WI38 (cell line): ENCODE measurements around the gene BPIFB4.
"Not testable (repeated sequence)": the region's sequence is repeated elsewhere in the genome, so short reads cannot be mapped to it uniquely, and the experiment has no call there.

ENCODE experiments used
- H3K4me3 ChIP-seq: 2 replicates; pipeline ENCODE4 v1.5.1; 2011; ENCODE audit warnings: low read depth, mild to moderate bottlenecking, control low read depth, low read length
- CTCF ChIP-seq: IDR thresholded peaks from 2 replicates; pipeline ENCODE4 v1.5.1; 2012; ENCODE audit warnings: low read depth, mild to moderate bottlenecking, control low read depth, low read length

The BPIFB4 gene

DNA sequence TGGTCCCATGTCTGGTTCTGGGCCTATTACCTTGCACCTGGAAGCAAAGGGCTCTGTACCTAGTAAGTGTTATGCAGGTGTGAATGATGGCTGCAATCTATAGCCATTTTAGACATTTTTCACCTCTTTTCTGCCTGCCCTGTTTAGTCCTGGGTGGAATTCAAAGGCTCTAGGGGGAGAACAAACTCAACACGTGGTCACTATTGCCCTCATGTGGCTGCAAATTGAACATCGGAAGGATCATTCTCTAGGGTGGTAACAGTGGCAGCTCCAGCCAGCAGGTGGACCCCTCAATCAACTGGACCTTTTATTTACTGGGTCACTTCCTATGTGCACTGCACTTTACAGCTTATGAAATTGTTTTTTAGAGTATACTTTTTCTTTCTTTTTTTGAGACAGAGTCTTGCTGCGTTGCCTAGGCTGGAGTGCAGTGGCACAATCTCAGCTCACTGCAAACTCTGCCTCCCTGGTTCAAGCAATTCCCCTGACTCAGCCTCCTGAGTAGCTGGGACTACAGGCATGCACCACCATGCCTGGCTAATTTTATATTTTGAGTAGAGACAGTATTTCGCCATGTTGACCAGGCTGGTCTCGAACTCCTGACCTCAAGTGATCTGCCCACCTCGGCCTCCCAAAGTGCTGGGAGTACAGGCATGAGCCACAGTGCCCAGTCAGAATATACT is 16.6 kb downstream of the BPIFB4 start:
- peak; percentile 52 for TF ChIP-seq CTCF
- not testable (repeated sequence) for H3K4me3 ChIP-seq

DNA sequence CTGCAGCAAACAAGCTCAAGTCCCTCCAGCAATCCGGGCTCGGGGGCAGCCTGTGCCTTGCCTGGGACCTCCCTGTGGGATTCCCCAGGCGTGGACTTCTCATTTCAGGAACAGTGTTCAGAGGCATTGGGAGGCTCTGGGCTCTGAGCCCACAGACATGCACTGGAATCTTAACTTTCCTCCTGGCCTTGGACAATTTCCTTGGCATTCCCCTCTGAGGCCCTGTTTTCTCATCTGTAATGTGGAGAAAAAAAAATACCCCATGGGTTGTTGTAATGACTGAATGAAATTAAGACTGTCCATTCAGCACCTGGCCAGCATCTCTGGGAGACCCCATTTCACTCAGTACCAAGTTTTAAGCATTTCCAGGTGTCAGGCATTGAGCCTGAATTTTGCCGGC is 17.6 kb downstream of the BPIFB4 start:
- H3K4me3 ChIP-seq: no peak overlapping the region
- no peak for TF ChIP-seq CTCF

GRCh38 chr20:33099843-33100538 is 20.5 kb downstream of the BPIFB4 start:
- no peak for TF ChIP-seq CTCF
- H3K4me3 ChIP-seq: no peak overlapping the region

GRCh38 chr20:33103556-33103955 is 24.1 kb downstream of the BPIFB4 start:
- no peak overlapping the region for H3K4me3 ChIP-seq
- no peak for TF ChIP-seq CTCF

DNA sequence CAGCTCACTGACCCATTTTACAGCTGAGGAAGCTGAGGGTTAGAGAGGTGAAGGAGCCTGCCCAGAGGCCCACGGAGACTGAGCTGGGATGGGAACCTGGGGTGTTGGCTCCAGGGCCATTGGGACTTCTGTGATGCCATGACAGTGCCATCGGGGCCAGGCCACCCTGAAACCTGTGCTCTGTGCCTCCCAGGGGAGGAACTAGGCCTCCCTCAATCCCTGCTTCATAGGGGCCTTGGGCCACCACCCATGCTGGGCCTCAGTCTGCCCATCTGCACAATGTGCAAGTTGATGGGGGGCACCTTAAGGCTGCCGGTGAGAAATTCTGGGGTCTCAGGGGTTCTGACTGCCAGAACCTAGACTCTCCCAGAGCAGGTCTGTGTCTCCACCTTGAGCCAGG is 24.9 kb downstream of the BPIFB4 start:
- H3K4me3 ChIP-seq: no peak overlapping the region
- no peak for TF ChIP-seq CTCF

DNA sequence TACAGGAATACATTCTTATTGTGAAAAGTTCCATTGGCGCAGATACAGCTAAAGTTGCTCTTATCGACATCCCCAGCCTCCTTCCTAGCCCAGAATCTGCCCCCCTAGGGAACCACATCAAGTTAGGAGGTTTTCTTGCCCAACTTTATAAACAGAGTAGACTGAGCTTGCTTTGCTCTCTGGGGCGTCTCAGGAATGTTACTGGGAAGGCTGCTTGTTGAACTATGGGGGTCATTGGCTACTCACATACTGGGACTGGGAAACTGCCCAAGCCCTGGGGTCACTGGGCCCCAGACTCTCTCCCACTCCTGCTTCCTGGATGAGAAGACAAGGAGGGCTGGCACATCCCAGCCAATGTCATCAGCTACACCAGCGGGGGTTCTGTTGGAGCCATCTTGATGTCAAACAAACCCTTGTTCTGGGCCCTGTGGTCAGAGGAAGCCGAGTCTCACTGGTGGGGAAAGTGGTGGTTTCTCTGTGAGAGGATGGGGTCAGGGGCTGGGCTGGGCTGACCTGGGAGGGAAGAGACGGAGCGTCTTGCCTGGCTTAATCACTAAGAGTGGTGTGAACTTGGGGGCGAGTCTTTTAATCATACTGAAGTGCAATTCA is 26.0 kb downstream of the BPIFB4 start:
- no peak for TF ChIP-seq CTCF

GRCh38 chr20:33106058-33106620 is 26.7 kb downstream of the BPIFB4 start:
- H3K4me3 ChIP-seq: not testable (repeated sequence)

More for the DNA sequence above, 26.0 kb downstream of the BPIFB4 start:
- no peak overlapping the region for H3K4me3 ChIP-seq
